Epithelial cell of esophagus (primary cell): ENCODE results near the gene SFXN5.
A peak's percentile ranks its signal among the peaks of the same experiment; 100 is the strongest.

Source experiments
- DNase-seq: peaks from one replicate; pipeline ENCODE4 v3.0.0; 2010; ENCODE audit warnings: low read depth
- H3K4me3 ChIP-seq: 2 replicates; pipeline ENCODE4 v1.5.1; 2011; ENCODE audit warnings: mild to moderate bottlenecking, low read length, control low read depth
- CTCF ChIP-seq: IDR thresholded peaks from 2 replicates; pipeline ENCODE4 v1.5.1; 2011; ENCODE audit warnings: low read depth, mild to moderate bottlenecking, low read length, control low read depth, inconsistent platforms; ENCODE audit not compliant: insufficient read depth; ENCODE audit errors: missing control alignments

Gene SFXN5

GRCh38 chr2:72980535-72981217 is 90.8 kb downstream of the SFXN5 start:
- peak; percentile 68 for DNase-seq

GRCh38 chr2:72979896-72980295 is 91.6 kb downstream of the SFXN5 start:
- TF ChIP-seq CTCF = no peak
- H3K4me3 ChIP-seq = no peak overlapping the region
- no peak for DNase-seq

More at GRCh38 chr2:72980535-72981217, 90.8 kb downstream of the SFXN5 start:
- H3K4me3 ChIP-seq = no peak overlapping the region
- no peak for TF ChIP-seq CTCF

- DNase-seq = no peak
- no peak overlapping the region for H3K4me3 ChIP-seq
- no peak for TF ChIP-seq CTCF
These were observed 96.5 kb downstream of the SFXN5 start for GRCh38 chr2:72975017-72975416.

- DNase-seq = no peak
- TF ChIP-seq CTCF = no peak
- H3K4me3 ChIP-seq = no peak overlapping the region
These were observed 97.1 kb downstream of the SFXN5 start for GRCh38 chr2:72974436-72974754.

GRCh38 chr2:72973566-72974435 is 97.7 kb downstream of the SFXN5 start:
- H3K4me3 ChIP-seq = no peak overlapping the region
- peak; percentile 95 for TF ChIP-seq CTCF
- peak; percentile 69 for DNase-seq

- no peak for DNase-seq
- H3K4me3 ChIP-seq = no peak overlapping the region
- TF ChIP-seq CTCF = no peak
These were observed 98.4 kb downstream of the SFXN5 start for GRCh38 chr2:72973137-72973535.
